Keratinocyte (primary cell): ENCODE results near the gene AP2A1.

ENCODE experiments used
- EZH2 ChIP-seq: IDR thresholded peaks from one replicate; pipeline ENCODE4 v1.6.1; 2012; ENCODE audit warnings: inconsistent platforms, mild to moderate bottlenecking, low read length, moderate library complexity
- TF ChIP-seq, protein P1 (sequence below), 3 experiments: IDR thresholded peaks in 1 of 3; conservative IDR thresholded peaks in 1 of 3; optimal IDR thresholded peaks in 1 of 3; 2 replicates in 2 of 3; 3 replicates in 1 of 3; pipeline versions ENCODE3 to v1.5.1; 2011; ENCODE audit warnings: low read length in 3 of 3, mild to moderate bottlenecking in 3 of 3, moderate library complexity in 2 of 3, control low read depth in 1 of 3, inconsistent platforms in 1 of 3; ENCODE audit not compliant: insufficient read depth in 2 of 3; ENCODE audit errors: extremely low read depth in 1 of 3

DNA sequence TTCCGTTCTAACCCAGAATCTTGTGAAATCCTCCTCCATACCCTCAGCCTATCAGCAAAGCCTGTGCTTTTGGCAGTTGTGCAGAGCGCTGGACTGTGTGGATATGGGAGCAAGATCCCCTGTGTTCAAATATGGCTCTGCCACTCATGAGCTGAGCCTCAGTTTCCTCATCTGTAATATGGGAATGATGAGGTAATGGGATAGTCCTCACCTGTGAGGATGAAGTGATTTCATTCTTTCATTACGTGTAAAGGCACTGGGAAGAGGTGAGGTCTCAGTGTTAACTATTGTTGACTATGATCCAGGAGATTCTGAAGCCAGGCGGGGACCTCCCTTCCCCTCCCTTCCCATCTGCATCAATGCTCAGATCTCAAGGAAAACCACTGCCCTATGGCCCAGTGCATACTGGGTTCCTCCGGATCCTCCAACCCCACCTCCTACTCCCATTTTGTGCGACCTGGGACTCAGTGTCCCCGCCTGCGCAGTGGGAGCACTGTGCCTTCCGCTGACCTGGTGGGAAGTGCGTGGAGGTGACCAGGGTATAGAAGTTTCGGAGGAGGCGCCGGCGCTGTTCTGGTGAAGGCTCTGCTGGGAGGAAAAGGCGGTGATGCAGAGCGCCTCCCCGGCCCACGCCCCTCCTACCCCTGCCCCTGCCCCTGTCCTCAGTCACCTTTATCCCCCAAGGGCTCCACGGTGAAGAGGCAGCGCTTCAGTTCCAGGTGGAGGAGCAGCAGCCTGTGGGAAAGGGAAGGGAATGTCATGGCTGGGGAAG lies 41.3 kb downstream of the AP2A1 start:
- TF ChIP-seq, protein P1, sequence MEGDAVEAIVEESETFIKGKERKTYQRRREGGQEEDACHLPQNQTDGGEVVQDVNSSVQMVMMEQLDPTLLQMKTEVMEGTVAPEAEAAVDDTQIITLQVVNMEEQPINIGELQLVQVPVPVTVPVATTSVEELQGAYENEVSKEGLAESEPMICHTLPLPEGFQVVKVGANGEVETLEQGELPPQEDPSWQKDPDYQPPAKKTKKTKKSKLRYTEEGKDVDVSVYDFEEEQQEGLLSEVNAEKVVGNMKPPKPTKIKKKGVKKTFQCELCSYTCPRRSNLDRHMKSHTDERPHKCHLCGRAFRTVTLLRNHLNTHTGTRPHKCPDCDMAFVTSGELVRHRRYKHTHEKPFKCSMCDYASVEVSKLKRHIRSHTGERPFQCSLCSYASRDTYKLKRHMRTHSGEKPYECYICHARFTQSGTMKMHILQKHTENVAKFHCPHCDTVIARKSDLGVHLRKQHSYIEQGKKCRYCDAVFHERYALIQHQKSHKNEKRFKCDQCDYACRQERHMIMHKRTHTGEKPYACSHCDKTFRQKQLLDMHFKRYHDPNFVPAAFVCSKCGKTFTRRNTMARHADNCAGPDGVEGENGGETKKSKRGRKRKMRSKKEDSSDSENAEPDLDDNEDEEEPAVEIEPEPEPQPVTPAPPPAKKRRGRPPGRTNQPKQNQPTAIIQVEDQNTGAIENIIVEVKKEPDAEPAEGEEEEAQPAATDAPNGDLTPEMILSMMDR (optimal IDR thresholded peaks at IDR 0.05 in 1 of 3, IDR thresholded peaks at IDR 0.05 in 1 of 3, conservative IDR thresholded peaks at IDR 0.05 in 1 of 3; ENCODE audit: extremely low read depth in 1 of 3, insufficient read depth in 2 of 3, low read length in 3 of 3): no peak
- no peak for TF ChIP-seq EZH2
